ENCODE results near the gene SOX10.

SOX10 gene

DNA sequence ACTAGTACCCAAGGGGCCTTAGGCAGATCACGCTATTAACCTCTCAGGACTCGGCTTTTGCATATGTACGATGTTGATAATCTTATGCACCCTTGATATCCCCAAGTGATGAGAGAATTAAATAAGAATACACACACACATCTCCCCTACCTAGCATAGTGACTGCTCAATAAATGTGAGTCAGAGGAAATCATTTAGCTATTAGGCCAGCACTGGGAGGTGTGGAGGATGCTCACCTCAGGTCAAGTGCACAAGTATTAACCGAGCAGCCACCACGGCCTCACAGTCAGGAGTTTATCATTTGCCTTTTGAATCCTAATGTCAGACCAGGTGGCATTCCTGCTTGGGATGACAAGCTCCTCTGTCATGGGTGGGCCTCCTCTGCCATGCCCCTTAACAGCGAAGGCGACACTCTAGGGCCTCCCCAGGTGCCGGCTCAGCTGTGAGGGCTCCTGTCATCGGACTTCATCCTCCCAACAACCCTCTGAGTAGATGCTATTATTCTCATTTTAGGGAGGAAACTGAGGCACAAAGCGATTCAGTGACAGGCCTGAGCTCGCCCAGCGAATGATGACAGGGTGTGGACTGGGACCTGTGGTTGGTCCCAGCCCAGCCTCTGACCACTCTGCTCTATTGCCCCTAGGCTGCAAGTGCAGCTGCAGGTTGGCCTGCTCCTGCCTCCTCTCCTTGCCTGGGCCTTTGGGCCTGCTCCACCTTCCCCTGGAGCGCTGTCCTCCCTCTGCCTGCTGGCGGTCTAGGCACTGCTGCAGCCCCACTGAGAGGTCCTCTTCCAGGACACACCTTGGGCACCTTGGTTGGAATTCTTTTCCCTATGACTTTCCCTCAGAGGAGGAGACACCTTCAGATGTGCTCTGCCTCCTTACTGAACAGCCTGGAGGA, 5.0 kb upstream of the SOX10 start:
- DNase-seq (ENCODE audit: extremely low spot score), result no peak
- ChIA-PET CTCF (interaction anchor here (1.9 kb wide), 1 partner anchor 14 kb away, joined by 5 read pairs; no protein-coding TSS in a partner anchor), POLR2A (no interaction called here)
- TF ChIP-seq, protein P1, sequence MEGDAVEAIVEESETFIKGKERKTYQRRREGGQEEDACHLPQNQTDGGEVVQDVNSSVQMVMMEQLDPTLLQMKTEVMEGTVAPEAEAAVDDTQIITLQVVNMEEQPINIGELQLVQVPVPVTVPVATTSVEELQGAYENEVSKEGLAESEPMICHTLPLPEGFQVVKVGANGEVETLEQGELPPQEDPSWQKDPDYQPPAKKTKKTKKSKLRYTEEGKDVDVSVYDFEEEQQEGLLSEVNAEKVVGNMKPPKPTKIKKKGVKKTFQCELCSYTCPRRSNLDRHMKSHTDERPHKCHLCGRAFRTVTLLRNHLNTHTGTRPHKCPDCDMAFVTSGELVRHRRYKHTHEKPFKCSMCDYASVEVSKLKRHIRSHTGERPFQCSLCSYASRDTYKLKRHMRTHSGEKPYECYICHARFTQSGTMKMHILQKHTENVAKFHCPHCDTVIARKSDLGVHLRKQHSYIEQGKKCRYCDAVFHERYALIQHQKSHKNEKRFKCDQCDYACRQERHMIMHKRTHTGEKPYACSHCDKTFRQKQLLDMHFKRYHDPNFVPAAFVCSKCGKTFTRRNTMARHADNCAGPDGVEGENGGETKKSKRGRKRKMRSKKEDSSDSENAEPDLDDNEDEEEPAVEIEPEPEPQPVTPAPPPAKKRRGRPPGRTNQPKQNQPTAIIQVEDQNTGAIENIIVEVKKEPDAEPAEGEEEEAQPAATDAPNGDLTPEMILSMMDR (IDR thresholded peaks at IDR 0.05; ENCODE audit: control extremely low read depth, extremely low read depth, low read depth, missing control alignments), result no peak

DNA sequence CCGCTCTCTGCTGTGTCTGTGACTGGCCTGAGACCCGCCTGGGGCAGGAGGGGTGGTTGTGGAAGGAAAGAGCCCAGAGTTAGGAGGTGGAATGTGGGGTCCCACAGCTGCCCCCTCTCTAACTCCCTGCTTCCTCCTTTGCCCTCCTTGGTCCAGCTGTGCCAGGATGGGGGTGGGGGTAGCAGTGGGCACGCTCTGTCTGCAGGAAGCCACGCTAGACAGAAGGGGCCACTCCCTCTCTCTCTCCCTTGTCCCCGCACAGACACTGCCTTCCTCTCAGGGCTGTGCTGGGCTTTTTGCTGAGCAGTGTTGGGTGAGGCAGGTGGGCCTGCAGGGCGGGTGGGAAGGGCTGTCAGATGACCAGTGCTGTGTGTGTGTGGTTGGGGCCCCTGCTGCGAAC, 2.0 kb upstream of the SOX10 start:
- DNase-seq (ENCODE audit: extremely low spot score), result no peak
- TF ChIP-seq, protein P1 (IDR thresholded peaks at IDR 0.05; ENCODE audit: control extremely low read depth, extremely low read depth, low read depth, missing control alignments), result no peak
- POLR2A ChIA-PET, result no interaction called here
- CTCF ChIA-PET, result interaction anchor here (1.0 kb wide), 1 partner anchor 21 kb away, joined by 3 read pairs; no protein-coding TSS in a partner anchor

DNA sequence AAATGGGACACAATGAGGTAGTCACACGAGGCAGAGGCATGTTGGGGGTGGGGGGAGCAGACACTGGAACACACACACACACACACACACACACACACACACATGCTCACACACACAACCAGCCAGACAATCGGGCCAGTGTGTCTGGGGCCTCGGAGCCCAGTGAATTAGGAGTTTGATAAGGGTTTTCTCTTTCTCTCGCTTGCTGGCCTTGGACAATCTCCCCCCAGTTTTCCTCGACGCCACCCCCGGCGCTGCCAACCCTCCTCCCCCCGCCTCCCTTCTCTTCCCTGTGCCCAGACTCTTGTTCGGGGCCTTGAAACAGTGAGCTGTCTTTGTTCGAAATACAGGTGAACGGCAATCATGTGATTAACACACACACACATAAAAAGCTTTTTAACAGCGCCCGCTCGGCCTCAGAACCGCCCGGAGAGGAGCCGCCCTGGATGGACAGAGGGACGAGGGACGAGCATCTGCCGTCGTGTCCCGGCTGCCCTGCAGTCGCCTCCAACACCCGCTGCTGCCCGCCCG, 1.5 kb upstream of the SOX10 start:
- CTCF ChIA-PET, result no interaction called here
- TF ChIP-seq, protein P1 (IDR thresholded peaks at IDR 0.05; ENCODE audit: control extremely low read depth, extremely low read depth, low read depth, missing control alignments), result no peak
- no peak for DNase-seq (ENCODE audit: extremely low spot score)
- POLR2A ChIA-PET, result interaction anchor here (0.6 kb wide), 1 partner anchor 298 kb away, joined by 9 read pairs; no protein-coding TSS in a partner anchor

DNA sequence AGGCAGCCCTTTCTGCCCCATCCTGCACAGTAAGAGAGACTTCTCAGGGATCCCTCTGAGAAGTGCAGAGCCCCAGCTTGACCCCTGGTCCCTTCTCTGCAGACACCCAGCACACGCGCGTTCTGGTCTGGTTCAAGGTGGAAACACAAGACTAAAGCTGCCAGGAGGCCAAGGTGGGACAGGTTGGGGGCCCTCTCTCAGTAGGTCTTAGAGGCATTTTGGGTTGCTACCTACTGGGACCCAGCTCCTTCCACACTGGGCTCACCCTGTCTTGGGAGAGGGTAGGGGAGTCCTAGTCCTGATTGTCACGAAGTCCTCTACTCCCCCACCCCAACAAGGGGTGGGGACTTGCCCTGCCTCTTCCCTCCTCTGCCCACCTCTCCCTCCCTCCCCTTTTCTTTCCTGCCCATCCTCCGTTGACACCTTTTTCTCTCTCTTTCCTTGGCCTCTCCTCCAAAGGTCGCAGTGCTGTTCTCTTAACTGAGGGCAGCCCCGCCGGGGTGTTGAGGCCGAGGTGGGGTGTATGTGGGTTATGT, 763 bp upstream of the SOX10 start:
- ChIA-PET CTCF (no interaction called here), POLR2A (interaction anchor here (0.6 kb wide), 1 partner anchor 298 kb away, joined by 9 read pairs; no protein-coding TSS in a partner anchor)
- DNase-seq (ENCODE audit: extremely low spot score), result no peak
- TF ChIP-seq, protein P1 (IDR thresholded peaks at IDR 0.05; ENCODE audit: control extremely low read depth, extremely low read depth, low read depth, missing control alignments), result no peak

DNA sequence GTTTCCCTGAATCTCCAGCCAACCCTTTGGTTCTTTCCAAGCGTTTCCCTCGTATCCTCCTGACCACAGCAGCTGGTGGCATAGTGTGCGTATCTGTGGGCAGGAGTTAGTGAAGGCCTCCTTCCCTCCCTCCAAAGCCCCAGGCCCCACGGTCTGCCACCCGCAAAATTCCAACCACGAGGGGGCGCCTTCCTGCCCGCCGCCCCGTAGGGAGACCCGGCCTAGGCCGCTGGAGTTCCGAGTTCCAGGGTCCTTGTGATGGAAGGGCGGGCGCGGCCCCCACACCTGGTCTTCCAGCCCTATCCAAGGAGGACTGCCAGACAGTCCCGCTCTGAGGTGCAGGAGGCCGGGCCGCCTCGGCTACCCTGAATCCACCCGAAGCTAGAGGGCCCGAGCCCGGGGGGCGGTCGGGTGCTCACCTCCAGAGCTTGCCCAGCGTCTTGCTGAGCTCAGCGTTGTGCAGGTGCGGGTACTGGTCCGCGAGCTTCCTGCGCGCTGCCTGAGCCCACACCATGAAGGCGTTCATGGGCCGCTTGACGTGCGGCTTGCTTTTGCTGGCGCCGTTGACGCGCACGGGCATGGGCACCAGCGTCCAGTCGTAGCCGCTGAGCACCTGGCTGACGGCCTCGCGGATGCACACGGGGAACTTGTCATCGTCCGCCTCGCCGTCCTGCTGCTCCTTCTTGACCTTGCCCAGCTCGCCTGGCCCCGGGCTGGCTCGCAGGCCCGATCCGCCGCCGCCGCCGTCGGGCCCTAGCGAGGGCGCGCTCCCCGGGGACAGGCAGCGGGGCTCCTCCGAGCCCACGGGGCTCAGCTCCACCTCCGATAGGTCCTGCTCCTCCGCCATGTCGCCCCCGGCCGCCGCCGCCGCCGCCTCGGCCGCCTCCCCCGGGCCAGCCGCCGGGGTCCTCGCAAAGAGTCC, 1.2 kb downstream of the SOX10 start:
- TF ChIP-seq, protein P1 (IDR thresholded peaks at IDR 0.05; ENCODE audit: control extremely low read depth, extremely low read depth, low read depth, missing control alignments), result no peak
- ChIA-PET POLR2A (no interaction called here), CTCF (interaction anchor here (1.5 kb wide), 1 partner anchor 18 kb away, joined by 4 read pairs; no protein-coding TSS in a partner anchor)
- DNase-seq (ENCODE audit: extremely low spot score), result no peak
